Activated naive CD4-positive, alpha-beta T cell treated with anti-CD3 and anti-CD28 coated beads, Interleukin-2, amount 50 U/mL, for 72 hours (primary cell): ENCODE measurements around the gene ZNF700. TPM values are rescaled to one million over a fixed set of nuclear protein-coding genes. Genes with fewer than 3 reads are reported as not detected.
"Not testable (repeated sequence)": the region's sequence is repeated elsewhere in the genome, so short reads cannot be mapped to it uniquely, and the experiment has no call there.

Experiments
- ATAC-seq, 2 donors: fragments of 150-1000 bp; cut with Tn5 transposase; 2 replicates each; pipeline ENCODE4 v1.10.0; 2021; ENCODE audit warnings: mild to moderate bottlenecking in 2 of 2, moderate library complexity in 2 of 2
- DNase-seq, 2 donors: peaks; one replicate each; pipeline ENCODE4 v3.0.0; 2021 to 2022; ENCODE audit warnings: low spot score in 2 of 2
- H3K27ac Mint-ChIP-seq, 2 donors: one replicate each; pipeline ENCODE4 v1.8.0; 2022; ENCODE audit warnings: mild to moderate bottlenecking in 2 of 2, mixed read lengths in 2 of 2
- H3K36me3 Mint-ChIP-seq, 2 donors: one replicate each; pipeline ENCODE4 v1.8.0; 2022; ENCODE audit warnings: mixed read lengths in 2 of 2
- H3K9me3 Mint-ChIP-seq, 2 donors: one replicate each; pipeline ENCODE4 v1.8.0; 2022; ENCODE audit warnings: mixed read lengths in 2 of 2
- total RNA-seq, 2 donors: library from RNA; stranded (reverse); gene quantifications; one replicate each; pipeline ENCODE4 v1.2.3, GENCODE V29; 2022

ZNF700 gene
- total RNA-seq: 10 to 100 TPM; 17.6 to 18.7 TPM

- DNase-seq (peak; percentile 90 to 92), ATAC-seq (peak; percentile 94)
- Mint-ChIP-seq H3K27ac (peak within 1 kb of the TSS; percentile 94 to 99), H3K9me3 (no peaks in the 10 kb centered on the region), H3K36me3 (peaks cover 14 to 37% of the 10 kb centered on the region in 2 donors)
Measured at GRCh38 chr19:11924886-11925650, at the start of gene ZNF700. Gene ZNF700, plus strand, starts transcription at chr19:11925107. Its CDS starts 104 bp downstream, at chr19:11925211.

GRCh38 chr19:11879687-11880266, 45.1 kb upstream of the ZNF700 start:
- ATAC-seq (peak; percentile 64 to 82), DNase-seq (peak; percentile 53 to 57)
- not testable (repeated sequence) for H3K36me3 Mint-ChIP-seq
- Mint-ChIP-seq H3K9me3 (peaks cover 0 to 11% of the 10 kb centered on the region in 2 donors), H3K27ac (peak overlapping the region in 1 of 2 donors; percentile 30)

GRCh38 chr19:11880598-11880997, 44.3 kb upstream of the ZNF700 start:
- H3K36me3 Mint-ChIP-seq: peaks cover 0 to 6% of the 10 kb centered on the region in 2 donors
- no peak overlapping the region for H3K27ac Mint-ChIP-seq
- peaks cover 0 to 11% of the 10 kb centered on the region in 2 donors for H3K9me3 Mint-ChIP-seq
- DNase-seq: no peak
- no peak for ATAC-seq

- H3K27ac Mint-ChIP-seq: no peak overlapping the region
- peaks cover 0 to 11% of the 10 kb centered on the region in 2 donors for H3K9me3 Mint-ChIP-seq
- ATAC-seq (peak; percentile 73 to 82), DNase-seq (peak; percentile 56 to 66)
- H3K36me3 Mint-ChIP-seq: peaks cover 0 to 9% of the 10 kb centered on the region in 2 donors
Measured at GRCh38 chr19:11881151-11881800, 43.6 kb upstream of the ZNF700 start.

- Mint-ChIP-seq H3K27ac (no peak overlapping the region), H3K9me3 (peaks cover 0 to 11% of the 10 kb centered on the region in 2 donors), H3K36me3 (peaks cover 3 to 15% of the 10 kb centered on the region in 2 donors)
- no peak for ATAC-seq
- no peak for DNase-seq
Measured at GRCh38 chr19:11882606-11883005, 42.3 kb upstream of the ZNF700 start.

- H3K36me3 Mint-ChIP-seq: peaks cover 11 to 23% of the 10 kb centered on the region in 2 donors
- ATAC-seq: peak in 1 of 2 donors; percentile 30
- peak overlapping the region in 1 of 2 donors; percentile 95 for H3K27ac Mint-ChIP-seq
- no peak for DNase-seq
- peaks cover 0 to 5% of the 10 kb centered on the region in 2 donors for H3K9me3 Mint-ChIP-seq
Measured at GRCh38 chr19:11887234-11887610, 37.7 kb upstream of the ZNF700 start.

GRCh38 chr19:11887611-11888531, 37.0 kb upstream of the ZNF700 start, which contains the start of gene ZNF69:
Gene ZNF69, plus strand, starts transcription at chr19:11887782. Its CDS starts 142 bp downstream, at chr19:11887924.
- peaks cover 11 to 23% of the 10 kb centered on the region in 2 donors for H3K36me3 Mint-ChIP-seq
- DNase-seq (peak; percentile 60 to 75), ATAC-seq (peak; percentile 87 to 91)
- peak within 1 kb of the TSS; percentile 47 to 95 for H3K27ac Mint-ChIP-seq
- H3K9me3 Mint-ChIP-seq: peaks cover 0 to 5% of the 10 kb centered on the region in 2 donors

GRCh38 chr19:11889901-11890300, 35.0 kb upstream of the ZNF700 start:
- not testable (repeated sequence) for H3K27ac Mint-ChIP-seq, ATAC-seq, DNase-seq
- peaks cover 21 to 37% of the 10 kb centered on the region in 2 donors for H3K36me3 Mint-ChIP-seq
- peaks cover 0 to 12% of the 10 kb centered on the region in 2 donors for H3K9me3 Mint-ChIP-seq

- DNase-seq (no peak), ATAC-seq (no peak)
- Mint-ChIP-seq H3K9me3 (peaks cover 5 to 17% of the 10 kb centered on the region in 2 donors), H3K36me3 (peaks cover 28 to 44% of the 10 kb centered on the region in 2 donors), H3K27ac (no peak overlapping the region)
Measured at GRCh38 chr19:11890634-11891033, 34.3 kb upstream of the ZNF700 start.

GRCh38 chr19:11894851-11895250, 30.1 kb upstream of the ZNF700 start:
- Mint-ChIP-seq H3K36me3 (peaks cover 33 to 38% of the 10 kb centered on the region in 2 donors), H3K9me3 (peaks cover 18% of the 10 kb centered on the region in 2 donors), H3K27ac (peak overlapping the region in 1 of 2 donors; percentile 4)
- ATAC-seq (no peak), DNase-seq (no peak)

GRCh38 chr19:11902228-11902627, 22.7 kb upstream of the ZNF700 start:
- Mint-ChIP-seq H3K27ac (no peak overlapping the region), H3K9me3 (peaks cover 38 to 48% of the 10 kb centered on the region in 2 donors), H3K36me3 (peaks cover 65 to 82% of the 10 kb centered on the region in 2 donors)
- no peak for DNase-seq
- ATAC-seq: no peak

GRCh38 chr19:11905928-11906327, 19.0 kb upstream of the ZNF700 start:
- DNase-seq (no peak), ATAC-seq (no peak)
- Mint-ChIP-seq H3K27ac (no peak overlapping the region), H3K9me3 (peaks cover 46 to 48% of the 10 kb centered on the region in 2 donors), H3K36me3 (peaks cover 62 to 88% of the 10 kb centered on the region in 2 donors)

GRCh38 chr19:11911937-11912336, 13.0 kb upstream of the ZNF700 start:
- peaks cover 38 to 61% of the 10 kb centered on the region in 2 donors for H3K36me3 Mint-ChIP-seq
- ATAC-seq, DNase-seq, H3K27ac Mint-ChIP-seq: not testable (repeated sequence)
- peaks cover 33 to 37% of the 10 kb centered on the region in 2 donors for H3K9me3 Mint-ChIP-seq

GRCh38 chr19:11914417-11915051, 10.4 kb upstream of the ZNF700 start:
- DNase-seq, ATAC-seq, H3K27ac Mint-ChIP-seq: not testable (repeated sequence)
- Mint-ChIP-seq H3K36me3 (peaks cover 19 to 43% of the 10 kb centered on the region in 2 donors), H3K9me3 (peaks cover 14 to 20% of the 10 kb centered on the region in 2 donors)

- no peak overlapping the region for H3K27ac Mint-ChIP-seq
- no peak for ATAC-seq
- H3K36me3 Mint-ChIP-seq: peaks cover 11 to 28% of the 10 kb centered on the region in 2 donors
- no peak for DNase-seq
- peaks cover 0 to 6% of the 10 kb centered on the region in 2 donors for H3K9me3 Mint-ChIP-seq
Measured at GRCh38 chr19:11921852-11922495, 2.9 kb upstream of the ZNF700 start.
